GM18519 (cell line): Measurements from ENCODE around the gene PRR29.
A peak's percentile ranks its signal among the peaks of the same experiment; 100 is the strongest.
"Not testable (repeated sequence)": the region's sequence is repeated elsewhere in the genome, so short reads cannot be mapped to it uniquely, and the experiment has no call there.

Experiments used
- ATAC-seq: cut with Tn5 transposase; IDR thresholded peaks from one replicate; pipeline ENCODE4 v1.9.1; 2021; ENCODE audit warnings: mild to moderate bottlenecking, moderate library complexity; ENCODE audit not compliant: unreplicated experiment, low FRiP score

The PRR29 gene

DNA sequence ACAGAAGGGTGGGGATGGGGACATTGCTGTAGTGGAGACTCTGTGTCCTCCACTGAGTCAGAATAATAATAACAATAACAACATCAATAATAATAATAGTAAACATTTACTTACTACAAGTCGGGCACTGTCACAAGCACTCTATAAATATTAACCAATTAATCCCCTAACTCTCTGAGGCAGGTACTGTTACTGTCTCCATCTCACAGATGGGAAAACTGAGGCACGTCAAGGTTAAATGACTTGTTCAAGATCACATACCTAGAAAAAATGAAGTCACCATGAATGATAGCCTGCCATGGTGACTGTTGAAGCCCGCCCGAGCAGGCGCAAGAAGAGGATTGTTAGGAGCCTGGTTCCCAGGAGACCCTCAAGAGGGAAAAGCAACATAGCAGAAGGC, 10.2 kb downstream of the PRR29 start:
- ATAC-seq: no peak

DNA sequence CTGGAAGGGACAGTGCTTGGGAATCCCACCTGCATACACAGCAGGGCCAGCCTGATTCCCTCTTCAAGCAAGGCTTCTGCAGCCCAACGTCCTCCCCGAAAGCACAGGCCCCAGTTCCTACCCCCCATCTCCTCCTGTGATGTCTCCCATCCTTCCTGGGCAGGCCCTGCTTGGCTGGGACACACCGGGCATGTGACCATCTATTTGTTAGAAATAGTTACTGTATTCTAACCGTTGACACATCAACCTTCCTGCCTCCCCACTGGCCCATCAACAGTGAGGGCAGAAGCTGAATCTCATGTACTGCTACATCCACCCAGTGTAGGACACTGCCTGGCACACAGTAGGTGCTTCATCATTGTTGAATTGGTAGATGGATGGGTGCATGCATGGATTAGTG, 10.7 kb downstream of the PRR29 start:
- ATAC-seq: no peak

DNA sequence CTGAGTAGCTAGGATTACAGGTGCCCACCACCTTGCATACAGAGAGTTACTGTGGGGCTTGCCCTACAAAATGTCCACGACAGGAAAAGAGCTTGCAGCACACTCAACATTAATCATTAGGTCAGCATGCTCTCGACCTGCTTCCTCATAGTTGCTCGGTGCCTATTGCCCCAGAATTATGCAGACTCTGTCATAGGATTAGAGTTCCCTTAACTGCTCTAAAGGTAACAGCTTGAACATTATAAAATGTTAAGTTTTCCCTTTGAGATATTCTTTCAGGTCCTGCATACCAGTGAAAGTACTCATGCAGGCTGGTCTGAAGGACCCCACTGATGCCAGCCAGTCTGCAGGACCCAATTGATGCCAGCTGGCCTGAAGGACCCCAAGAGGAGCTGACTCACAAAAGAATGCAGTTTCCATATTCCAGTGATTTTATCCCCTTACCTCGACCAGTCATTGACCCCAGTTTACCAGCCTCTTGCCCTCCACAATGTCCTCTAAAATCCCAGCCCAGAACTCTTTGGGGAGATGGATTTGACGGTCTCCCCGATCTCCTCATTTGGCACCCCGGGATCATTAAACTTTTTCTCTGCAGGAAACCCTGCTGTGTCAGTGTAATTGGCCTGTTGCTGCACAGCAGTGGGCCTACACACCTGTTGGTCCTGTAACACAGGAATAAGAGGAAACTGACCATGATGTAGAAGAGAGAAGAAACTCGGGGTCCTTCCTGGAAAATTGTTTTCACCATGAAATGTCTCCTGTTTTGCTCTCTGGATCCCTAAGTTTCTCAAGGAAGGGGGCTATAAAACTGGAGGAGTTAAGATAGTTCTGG, 11.6 kb downstream of the PRR29 start:
- no peak for ATAC-seq

DNA sequence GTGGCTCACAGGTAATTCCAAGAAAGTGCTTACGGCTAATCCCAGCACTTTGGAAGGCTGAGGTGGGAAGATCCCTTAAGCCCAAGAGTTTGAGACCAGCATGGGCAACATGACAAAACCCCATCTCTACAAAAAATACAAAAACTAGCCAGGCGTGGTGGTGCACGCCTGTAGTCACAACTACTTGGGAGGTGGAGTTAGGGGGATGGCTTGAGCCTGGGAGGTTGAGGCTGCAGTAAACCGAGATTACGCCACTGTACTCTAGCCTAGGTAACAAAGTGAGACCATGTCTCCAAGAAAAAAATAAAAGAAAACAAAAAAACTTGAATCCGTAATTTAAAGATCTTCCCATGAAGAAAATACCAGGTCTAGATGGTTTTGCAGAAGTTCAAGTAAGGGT, 17.3 kb downstream of the PRR29 start:
- ATAC-seq: no peak

DNA sequence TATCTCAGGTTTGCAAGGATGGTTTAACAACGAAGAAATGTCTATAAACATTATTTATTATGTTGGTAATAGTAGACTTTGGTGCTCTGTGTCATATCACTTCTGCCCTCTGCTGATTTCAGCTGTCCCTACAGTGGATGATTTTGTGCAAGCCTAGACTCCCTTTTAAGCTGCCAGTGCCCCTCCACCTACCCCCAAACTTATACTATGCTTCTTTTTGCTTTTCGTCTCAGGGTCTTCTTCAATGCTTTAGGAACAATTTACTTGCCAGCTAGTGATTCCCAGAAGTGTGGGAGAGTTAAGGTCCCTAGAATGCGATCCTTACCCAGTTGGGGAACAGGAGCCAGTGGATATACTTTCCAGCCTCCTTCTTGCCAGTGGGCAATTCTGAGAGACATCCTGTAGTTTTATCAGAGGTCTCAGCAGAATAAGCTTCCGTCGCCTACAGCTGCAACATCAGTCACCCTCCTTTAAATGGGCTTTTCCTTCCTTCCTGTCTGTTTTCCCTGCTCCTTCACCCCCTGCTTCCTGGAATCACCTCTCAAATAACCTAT, 18.2 kb downstream of the PRR29 start:
- ATAC-seq: no peak

DNA sequence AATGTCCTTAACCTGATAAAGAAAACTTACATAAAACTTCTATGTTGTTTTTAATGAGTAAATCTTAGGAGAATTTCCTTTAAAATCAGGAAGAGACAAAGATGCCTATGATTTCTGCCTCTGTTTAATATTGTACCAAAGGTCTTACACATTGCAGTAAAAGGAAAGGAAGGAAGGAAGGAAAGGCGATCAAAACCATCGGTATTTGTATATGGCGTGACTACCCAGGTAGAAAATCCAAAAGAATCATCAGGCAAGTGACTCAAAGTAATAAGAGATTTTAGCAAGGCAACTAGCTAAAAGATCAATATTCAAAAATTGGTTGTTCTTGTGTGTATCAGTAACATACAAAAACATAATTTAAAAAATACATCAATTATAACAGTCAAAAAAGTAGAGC, 18.8 kb downstream of the PRR29 start:
- no peak for ATAC-seq

DNA sequence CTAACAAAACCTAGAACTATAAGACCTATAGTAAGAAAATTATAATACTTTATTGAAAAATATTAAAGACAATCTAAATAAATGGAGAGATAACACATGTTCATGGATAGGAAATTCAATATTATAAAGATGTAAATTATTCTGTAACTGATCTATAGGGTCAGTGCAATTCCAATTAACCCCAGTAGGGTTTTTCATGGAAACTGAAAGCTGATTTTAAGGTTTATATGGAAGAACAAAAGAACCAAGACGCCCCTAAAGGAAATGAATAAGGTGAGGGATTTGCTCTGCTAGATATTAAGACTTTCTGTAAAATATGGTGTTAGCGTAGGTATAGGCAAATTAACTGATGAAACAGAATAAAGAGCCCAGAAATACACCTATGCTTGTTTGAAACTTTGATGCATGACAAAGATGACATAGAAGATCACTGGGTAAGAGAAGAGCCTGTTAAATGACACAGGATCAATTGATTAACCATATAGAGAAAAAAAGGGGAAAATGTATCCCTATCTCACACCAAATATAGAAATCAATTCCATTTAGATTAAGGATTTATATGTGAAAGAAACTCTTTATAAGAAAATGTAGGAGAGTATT, 19.3 kb downstream of the PRR29 start:
- no peak for ATAC-seq

DNA sequence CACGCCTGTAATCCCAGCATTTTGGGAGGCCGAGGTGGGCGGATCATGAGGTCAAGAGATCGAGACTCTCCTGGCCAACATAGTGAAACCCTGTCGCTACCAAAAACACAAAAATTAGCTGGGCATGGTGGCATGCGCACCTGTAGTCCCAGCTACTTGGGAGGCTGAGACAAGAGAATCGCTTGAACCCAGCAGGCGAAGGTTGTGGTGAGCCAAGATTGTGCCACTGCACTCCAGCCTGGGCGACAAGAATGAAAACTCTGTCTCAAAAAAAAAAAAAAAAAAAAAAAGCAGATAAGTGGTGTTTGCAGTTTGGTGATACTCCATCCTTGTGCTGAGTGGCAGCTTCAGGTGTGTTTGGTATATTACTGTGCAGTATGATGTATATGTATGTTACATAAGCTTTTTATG, 21.4 kb downstream of the PRR29 start:
- not testable (repeated sequence) for ATAC-seq

DNA sequence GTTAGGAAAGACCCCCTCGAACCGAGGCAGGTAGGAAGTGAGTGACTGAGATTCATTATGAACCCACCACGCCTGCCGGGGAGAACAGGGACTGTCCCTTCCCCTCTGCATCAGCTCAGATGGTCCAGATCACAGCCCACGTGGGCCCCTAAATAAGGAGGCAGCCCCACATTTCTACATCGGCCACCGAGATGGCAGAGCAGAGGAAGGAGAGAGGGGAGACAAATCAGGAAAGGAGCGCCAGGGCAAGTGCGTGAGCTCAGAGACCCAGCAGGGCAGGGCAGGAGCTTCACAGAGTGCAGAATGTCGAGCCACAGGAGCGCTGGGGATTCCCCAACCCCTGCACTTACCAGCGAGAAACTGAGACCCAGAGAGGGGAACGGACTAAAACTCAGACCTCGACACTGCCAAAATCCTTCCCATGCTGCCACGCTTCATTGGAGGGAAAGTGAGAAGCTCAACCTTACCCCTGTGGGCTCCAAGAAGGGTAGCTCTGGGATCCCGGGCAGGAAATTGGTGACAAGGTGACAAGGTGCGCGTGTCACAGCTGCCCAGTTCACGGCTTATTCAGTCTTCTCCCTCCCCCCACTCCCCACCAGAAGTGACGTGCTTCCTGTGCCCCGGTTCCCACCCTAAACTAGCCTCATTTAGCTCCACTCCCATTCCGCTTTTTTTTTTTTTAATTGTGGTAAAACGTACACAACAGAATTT, 22.1 kb downstream of the PRR29 start, which contains the start of gene ICAM2:
Gene ICAM2 (minus strand): TSS at position 578 of the 711 bp plus-strand sequence. CDS start 13,942 bp downstream, outside the sequence.
- ATAC-seq: no peak

DNA sequence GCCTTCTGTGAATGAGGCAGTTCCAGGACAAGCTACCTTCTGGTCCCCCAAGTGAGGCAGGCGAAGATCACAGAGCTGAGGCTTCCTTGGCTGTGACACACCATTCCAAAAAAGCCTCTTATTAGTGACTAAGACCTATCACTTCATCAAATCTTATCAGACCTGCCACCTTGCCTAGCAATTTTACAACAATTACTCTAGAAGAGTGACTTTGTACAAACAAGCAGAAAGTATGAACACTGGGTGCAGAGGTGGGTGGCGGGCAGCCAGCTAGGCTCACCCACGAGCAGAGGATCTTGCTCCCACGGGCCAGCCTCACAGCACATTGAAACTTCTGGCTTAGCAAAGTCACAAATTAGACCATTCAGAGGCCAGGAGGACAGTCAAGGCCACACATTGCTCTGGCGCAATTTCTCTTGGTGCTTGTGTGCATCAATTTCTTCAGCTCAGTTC, 24.5 kb downstream of the PRR29 start:
- ATAC-seq: no peak

DNA sequence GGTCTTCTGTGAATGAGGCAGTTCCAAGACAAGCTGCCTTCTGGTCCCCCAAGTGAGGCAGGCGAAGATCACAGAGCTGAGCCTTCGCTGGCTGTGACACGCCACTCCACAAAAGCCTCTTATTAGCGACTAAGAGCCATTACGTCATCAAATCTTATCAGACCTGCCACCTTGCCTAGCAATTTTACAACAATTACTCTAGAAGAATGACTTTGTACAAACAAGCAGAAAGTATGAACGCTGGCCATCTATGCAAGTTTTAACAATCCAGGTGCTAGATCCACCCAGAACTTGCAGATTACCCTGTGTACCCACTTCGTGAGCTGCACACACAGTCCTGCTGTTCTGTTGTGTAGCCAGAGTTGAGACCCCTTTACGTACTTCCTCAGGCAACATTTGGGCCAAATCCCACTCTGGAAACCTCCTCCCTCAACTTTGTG, 26.1 kb downstream of the PRR29 start:
- ATAC-seq: no peak

DNA sequence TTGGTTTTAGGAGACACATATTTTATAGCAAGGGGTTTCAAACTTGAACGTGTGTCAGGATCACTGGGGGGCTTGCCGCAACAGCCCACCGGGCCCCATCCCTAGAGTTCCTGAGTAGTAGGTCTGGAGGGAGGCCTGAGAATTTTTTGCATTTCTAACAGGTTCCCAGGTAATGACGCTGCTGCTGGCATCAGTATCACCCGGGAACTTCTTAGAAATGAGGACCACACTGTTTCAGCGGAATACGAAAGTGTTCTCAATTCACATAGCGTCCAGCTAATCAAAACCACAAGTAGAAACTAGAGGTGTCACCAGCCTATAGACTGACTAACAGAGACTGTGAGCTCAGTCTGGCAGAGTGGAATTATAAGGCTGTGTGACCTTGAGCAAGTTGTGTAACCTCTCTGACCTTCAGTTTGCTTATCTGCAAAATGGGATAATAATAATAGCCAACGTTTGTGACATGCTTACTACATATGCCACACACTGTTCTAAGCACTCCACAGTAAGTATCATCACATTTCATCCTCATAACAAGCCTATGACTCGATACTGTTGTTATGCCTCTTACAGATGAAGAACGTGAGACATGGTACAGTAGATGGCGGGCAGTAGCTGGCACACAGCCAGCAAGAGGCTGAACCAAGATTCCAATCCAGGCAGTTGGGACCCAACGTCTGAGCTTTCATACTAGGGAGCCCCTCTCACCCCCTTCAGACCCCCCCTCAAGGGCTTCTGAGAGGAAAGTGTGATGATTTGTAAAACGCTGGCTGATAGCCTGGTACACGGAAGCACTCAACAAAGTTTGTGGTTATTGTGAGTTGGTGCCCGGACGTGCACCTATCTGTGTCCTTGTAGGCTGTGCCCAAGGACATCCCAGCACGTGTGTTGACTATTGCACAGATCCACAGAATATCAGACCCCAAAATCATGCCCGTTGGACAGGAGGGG, 26.9 kb downstream of the PRR29 start:
- no peak for ATAC-seq

DNA sequence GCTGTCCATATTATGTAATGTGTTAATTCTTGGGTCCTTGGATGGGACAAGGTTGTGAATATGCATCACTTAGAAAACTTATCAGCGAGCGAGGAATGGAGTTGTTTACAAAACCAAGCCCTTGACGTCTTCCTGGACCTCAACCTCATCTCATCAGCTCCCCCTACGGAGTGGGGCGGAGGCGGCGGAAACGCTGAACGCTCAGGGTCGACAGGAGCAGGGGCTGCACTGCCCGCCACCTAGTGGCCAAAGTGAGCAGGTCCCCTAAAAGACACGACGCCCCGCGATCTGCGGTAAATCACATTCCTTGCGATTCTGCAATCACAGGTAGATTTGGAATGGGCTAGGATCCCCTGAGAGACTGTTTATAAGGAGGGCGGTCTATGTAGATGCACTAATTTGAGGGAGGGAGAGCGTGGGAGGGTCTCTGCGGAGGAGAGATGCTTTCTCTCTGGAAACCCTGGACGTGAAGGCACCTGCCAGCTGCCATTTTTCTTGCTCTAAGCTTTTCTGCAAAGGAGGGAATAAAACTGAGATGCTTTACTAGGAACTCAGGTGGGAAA, 27.7 kb downstream of the PRR29 start:
- peak; percentile 47 for ATAC-seq

DNA sequence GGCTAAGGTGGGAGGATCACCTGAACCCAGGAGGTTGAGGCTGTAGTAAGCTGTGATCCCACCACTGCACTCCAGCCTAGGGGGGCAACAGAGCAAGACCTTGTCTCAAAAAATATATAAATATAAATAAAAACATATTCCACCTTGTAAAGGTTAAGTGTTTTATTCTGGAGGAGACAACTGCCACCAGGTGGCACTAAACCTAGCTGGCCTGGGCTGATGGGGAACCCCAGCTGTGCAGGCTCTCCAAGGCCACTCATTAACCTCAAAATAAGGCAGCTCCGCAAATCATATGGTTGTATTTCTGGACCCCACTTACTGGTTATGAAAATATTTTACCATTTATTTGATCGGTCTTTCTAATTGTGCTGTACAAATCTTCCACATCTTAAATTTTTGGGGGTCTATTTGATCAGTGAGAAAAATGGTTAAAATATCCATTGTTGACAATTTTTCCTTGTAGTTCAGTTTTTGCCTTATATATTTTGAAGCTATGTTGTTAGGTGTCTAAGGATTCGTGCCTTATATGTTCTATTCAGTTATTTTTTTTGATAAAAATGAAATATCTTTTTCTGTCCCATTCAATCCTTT, 30.8 kb downstream of the PRR29 start:
- ATAC-seq: no peak

DNA sequence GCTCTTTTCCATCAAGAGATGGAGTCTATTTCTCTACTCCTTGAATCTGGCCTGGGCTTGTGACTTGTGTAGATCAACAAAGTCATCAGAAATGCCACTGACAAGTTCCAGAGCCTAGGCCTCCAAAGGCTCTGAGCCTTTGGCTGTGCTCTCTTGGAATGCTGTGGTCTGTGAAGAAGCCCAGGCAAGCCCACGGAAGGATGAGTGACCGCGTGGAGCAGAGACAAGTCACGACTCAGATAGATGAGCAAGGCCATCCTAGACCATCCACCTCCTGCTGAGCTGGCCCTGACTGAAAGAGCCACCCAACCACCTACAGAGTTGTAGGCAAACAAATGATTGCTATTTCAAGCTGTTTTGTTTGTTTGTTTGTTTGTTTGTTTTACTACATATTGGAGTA, 33.9 kb downstream of the PRR29 start:
- ATAC-seq: no peak

DNA sequence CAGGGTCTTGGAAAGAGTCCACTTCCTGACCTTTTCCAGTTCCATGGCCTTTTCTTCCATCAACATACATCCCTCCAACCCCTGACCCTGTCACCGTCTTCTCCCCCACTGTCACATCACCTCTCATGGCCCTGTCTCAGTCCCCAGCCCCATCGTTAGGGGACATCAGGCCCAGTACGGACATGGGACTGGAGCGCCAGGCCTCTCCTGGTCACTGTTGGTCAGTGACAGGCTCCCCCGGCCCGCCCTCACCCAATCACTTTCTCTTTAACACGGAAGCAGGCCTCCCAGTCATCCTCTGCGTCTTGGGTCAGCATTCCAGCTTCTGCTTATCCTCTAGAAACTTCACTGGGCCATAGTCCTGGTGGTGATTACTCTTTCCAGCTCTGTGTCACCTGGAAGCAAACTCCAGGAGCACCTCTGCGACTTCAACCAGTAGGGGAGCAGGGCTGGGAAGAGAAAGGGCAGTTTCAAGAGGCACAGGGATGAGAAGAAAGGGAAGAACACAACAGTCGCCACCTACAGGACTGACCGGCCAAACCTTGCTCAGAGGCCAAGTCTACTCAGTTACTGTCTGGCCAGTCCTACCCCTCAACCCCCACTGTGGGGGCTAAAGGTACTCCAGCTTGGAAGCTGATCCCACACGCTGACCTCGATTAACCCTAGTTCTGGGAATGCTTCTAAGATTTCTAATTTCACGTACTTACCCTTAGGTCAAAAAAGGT, 38.2 kb downstream of the PRR29 start:
- no peak for ATAC-seq

DNA sequence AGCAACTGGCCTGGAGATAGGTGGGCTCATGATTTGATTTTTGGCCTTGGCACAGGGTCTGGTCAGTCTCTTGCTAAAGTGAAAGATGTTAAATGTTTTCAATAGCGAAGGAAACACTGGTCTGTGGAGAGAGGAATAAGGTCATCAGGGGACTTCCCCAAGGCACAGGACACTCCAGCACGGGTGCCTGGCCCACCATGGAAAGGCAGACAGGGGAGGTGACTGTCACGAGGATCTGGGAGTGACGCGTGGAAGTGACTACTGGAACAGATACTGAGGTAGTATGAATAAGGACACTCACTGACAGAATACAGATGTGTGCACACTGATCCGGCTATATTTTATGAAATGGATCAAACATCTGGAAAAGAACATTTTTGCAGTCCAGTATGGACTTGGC, 39.0 kb downstream of the PRR29 start:
- ATAC-seq: no peak

DNA sequence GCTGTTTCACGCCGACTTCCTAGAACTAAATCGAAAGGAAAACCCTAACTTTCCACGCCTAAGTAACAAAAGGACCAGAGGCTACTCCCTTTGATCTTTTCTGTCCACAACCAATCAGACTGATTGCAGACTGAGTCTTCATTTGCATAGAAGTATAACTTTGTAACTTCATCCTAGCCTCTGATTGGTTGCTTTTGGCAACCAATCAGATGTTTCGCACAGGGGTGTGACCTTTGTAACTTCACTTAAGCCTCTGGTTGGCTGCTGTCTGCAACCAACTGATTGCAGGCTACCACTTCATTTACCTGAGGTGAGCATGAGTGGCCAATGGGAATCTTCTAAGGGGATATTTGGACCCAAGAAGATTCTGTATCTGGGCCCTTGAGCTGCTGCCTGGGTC, 39.7 kb downstream of the PRR29 start:
- ATAC-seq: no peak
